Articular chondrocyte of knee joint (primary cell): ENCODE data around the gene SLC2A3. TPM values are rescaled to one million over a fixed set of nuclear protein-coding genes. Genes with fewer than 3 reads are reported as not detected.

ENCODE experiments used
- small RNA-seq: library from RNA; depleted of rRNA; stranded (forward); fragments of <200 nt; gene quantifications from one replicate; pipeline ENCODE3, GENCODE V24; 2012
- total RNA-seq: library from RNA; depleted of rRNA; stranded (reverse); fragments of >200 nt; gene quantifications from 2 replicates; pipeline ENCODE4 v1.2.3, GENCODE V29; 2012

Gene SLC2A3
- total RNA-seq, result 82.6 and 140 TPM in 2 replicates

GRCh38 chr12:7935590-7936581, at the start of gene SLC2A3:
Gene SLC2A3 (minus strand): TSS chr12:7936187. CDS start chr12:7936034, 153 bp downstream.

GRCh38 chr12:7872566-7873319, 63.2 kb downstream of the SLC2A3 start, which contains the start of gene SLC2A14:
Gene SLC2A14 (minus strand): TSS chr12:7872915. CDS start chr12:7869880, 3,035 bp downstream.

Small RNA genes within 50 kb of the gene (small RNA-seq; reads per million reads assigned to genes)
- not detected for gene RF00019

Other genes starting within 250 kb of the SLC2A3 start
- not detected in 2 replicates for gene GDF3, start 240.4 kb downstream of the SLC2A3 start, total RNA-seq
- not detected in 2 replicates for gene DPPA3, start 224.8 kb downstream of the SLC2A3 start, total RNA-seq
- not detected in 2 replicates for gene CLEC4C, start 188.8 kb downstream of the SLC2A3 start, total RNA-seq
- not detected in 2 replicates for gene NANOGNB, start 171.0 kb downstream of the SLC2A3 start, total RNA-seq
- under 0.01 and 0.32 TPM in 2 replicates for gene NANOG, start 146.8 kb downstream of the SLC2A3 start, total RNA-seq
- gene SLC2A14, start 63.3 kb downstream of the SLC2A3 start, total RNA-seq, result not detected in 2 replicates
- 12.0 and 12.4 TPM in 2 replicates for gene FOXJ2, start 96.5 kb upstream of the SLC2A3 start, total RNA-seq
- gene C3AR1, start 130.2 kb upstream of the SLC2A3 start, total RNA-seq, result 0.13 and 0.43 TPM in 2 replicates
- 41.3 and 44.6 TPM in 2 replicates for gene NECAP1, start 146.1 kb upstream of the SLC2A3 start, total RNA-seq
- 0.32 and 0.52 TPM in 2 replicates for gene CLEC4A, start 187.4 kb upstream of the SLC2A3 start, total RNA-seq
- gene ZNF705A, start 220.8 kb upstream of the SLC2A3 start, total RNA-seq, result not detected in 2 replicates